GM18526 (cell line): ENCODE measurements around the gene SLC7A11.

Experiments used
- POLR2A ChIP-seq: IDR thresholded peaks from 3 replicates; pipeline ENCODE4 v1.6.1; 2011; ENCODE audit not compliant: insufficient read length; ENCODE audit errors: extremely low read depth

Gene SLC7A11

DNA sequence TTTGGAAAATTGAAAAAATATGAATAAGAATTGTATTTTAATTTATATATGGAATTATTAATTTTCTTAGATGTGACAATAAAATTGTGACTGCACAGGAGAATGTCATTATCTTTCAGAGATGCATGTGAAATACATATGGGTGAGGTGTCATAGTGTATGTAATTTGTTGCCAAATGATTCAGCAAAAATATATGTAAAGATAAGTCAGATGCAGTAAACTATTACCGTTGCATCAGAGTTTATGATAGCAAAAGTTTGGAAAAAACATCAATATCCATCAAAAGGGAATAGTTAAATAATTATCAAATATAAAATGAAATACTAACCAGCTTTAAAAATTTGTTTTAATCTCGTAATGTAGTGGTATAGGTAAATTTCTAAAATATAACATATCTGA, 10.4 kb upstream of the SLC7A11 start:
- TF ChIP-seq POLR2A, result no peak

DNA sequence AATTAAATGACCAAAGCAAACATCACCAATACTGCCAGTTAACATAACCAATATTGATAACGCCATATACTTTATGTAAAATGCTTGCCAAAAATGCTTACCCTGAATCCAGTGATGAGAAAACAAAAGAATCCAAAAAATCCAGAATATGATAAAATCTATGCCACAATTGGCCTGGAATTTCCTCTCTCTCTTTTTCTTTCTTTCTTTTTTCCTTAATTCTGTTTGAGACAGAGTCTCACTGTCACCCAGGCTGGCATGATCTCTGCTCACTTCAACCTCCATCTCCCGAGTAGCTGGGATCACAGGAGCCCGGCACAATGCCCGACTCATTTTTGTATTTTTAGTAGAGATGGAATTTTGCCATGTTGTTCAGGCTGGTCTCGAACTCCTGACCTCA, 9.8 kb upstream of the SLC7A11 start:
- no peak for TF ChIP-seq POLR2A

DNA sequence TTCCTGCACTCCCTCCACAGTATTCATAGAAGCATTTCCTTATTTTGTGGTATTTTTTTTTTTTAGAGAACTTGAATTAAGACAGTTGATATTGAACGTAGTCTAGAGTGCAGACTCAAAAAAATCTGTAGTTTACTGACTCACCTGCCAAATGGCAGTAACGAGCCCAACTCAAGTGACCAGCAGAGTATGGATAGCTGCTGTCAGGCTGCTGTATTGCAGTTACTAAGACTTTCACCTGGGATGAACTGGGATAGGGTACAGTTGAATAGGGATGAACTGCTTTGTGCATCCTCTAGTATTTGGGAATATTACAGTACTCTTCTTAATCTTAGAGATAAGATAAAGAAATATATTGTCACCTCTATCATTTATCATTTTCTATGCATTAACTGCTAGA, 7.0 kb upstream of the SLC7A11 start:
- TF ChIP-seq POLR2A, result no peak

DNA sequence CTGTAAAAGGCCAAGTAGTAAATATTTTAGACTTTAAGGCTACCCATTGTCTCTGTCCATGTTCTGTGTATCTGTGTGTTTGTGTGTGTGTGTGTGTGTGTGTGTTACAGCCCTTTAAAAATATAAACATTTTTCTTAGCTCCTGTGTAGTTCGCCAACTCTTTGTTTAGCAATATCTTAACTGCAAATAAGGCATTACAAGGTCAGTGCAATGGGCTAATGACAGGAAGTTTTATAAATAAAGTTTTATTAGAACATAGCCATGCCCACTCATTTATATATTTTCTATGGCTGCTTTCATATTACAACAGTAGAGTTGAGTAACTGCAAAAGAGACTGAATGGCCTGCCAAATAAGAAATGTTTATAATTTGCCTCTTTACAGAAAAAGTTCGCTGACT, 5.9 kb upstream of the SLC7A11 start:
- no peak for TF ChIP-seq POLR2A

DNA sequence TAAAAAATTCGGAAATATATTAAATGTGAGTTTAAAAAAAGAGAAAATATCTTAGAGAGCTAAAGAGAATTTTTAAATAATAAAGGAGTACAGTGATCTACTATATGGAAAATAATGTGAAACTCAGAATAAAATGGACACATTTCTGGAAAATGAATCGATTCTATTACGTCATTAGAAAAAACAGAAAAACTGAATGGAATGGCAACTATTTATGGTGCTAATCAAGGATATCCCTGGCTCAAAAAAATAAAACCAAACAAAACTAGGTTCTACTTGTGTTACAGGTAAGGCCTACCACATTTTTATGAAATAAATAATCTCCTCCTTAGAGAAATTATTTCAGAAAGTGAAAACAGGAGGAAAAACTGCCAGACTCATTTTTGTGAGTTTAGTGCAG, 5.5 kb upstream of the SLC7A11 start:
- no peak for TF ChIP-seq POLR2A

DNA sequence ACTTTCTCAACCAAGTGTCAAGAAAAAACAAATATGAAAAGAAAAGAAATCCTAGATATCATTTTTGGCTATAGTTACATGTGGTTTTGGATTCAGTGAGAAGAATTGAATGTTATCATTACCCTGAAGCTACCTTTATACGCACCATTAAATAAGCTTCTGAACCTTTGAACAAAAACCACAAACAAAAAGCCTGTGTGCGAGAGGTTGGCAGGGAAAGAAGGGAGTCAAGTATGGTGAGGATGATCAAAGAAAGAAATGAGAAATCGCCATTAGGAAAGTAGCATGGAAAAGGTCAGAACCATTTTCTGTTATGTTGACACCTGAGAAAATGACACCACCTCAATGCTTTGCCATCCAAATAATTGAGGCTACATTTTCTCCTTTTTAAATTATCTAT, 1.2 kb upstream of the SLC7A11 start:
- TF ChIP-seq POLR2A, result no peak

DNA sequence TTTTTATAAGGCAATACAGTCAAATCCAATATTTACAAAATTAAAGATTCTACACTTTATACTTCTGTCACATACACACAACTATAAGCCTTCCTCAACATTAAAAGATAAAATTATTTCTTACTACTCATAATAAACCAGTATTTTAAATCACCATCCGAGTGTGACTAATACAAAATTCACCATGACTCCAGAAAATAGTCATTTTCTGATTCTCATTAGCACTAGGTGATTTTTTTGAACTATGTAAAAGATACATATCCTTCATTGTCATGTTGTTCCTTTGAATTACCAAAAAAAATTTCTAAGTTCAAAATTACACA, 646 bp upstream of the SLC7A11 start:
- TF ChIP-seq POLR2A, result no peak

DNA sequence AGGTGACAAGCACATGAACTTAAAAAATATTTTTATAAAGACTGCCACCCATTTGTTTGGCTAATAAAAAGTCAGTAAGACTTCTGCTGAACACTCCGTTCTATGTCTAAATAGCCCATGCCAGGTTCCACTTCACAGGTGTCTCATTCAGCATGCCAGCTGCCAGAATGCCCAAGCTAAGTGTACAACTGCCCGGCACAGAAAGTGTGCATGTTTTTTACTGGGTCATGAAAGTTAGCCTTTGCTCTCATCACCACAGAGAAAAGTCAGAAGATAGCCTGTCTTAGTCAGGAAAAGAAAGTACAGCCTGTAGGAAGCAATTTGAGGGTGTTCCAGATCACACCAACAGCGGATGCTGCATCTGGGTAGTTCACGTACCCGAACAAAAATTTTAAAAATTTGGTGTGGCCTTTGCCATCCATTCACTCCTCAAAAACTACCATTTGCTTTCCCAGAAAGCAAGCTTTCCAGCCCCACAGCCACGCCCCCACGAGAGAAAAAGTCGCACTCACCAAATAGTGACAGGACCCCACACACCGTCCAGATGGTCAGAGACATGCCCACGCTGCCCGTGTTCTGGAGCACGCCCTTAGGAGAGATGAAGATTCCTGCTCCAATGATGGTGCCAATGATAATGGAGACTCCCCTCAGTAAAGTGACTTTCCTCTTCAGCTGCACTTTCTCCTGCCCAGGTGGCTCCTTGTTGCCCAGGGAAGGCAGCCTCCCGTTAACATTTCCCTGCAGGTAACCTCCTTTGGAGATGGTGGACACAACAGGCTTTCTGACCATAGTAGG, 671 bp downstream of the SLC7A11 start:
- no peak for TF ChIP-seq POLR2A

DNA sequence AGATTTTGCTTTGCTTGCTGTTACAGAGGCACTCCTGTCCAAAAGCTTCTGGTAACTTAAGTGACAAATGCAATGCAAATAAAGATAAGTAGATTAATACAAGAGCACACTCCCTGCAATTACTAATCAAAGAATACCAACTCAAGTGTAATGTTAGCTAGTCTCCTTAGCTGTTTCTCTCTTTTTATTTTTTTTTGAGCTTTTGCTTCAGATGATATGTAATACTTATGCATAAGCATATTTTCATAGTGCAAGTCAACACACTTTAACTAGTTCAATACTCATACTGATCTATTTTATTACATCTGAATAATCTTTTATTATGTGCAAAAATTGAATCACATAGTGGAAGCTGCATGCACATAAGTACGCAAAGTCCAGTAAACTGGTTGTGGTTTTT, 2.7 kb downstream of the SLC7A11 start:
- no peak for TF ChIP-seq POLR2A

DNA sequence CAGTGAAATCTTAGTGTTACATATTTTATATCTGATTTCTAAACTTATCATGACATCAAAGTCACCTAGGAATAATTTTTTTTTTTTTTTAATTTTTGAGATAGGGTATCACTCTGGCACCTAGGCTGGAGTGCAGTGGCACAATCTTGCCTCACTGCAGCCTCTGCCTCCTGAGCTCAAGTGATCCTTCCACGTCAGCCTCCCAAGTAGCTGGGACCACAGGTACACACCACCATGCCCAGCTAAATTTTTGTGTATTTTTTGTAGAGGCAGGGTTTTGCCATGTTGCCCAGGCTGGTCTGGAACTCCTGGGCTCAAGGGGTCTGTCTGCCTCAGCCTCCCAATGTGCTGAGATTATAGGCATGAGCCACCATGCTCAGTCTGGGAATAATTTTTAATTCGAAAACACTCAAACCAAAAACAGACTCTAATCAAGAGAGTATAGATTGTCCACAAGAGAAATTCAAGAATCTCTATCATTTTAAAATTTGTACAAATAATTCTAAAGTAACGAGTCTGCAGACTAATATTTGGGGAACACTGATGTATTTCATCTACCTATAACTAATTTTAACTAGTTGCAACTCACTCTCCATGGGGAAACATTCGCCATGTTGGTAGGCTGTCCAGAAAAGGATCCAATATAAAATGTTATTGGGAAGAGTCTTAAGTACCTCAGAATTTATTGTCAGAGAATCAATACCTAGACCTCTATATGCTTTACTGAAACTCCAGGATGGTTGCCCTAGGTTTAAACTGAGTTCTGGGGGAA, 3.4 kb downstream of the SLC7A11 start:
- TF ChIP-seq POLR2A, result no peak

DNA sequence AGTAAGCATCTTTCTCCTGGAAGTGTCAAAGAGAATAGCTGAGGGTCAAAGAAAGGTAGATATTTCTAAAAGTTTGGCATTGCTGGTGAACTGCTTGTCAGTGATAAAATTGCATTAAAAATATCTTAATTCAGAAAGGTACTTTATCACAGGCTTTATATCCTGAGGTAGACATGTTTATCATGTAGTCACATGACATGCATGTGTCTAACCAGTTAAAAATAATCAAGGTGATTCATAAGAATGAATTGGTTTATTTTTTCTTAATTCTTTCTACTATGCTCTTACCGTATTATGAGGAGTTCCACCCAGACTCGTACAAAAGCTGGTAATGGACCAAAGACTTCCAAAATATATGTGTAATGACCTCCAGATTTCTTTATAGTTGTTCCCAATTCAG, 6.1 kb downstream of the SLC7A11 start:
- TF ChIP-seq POLR2A, result no peak

DNA sequence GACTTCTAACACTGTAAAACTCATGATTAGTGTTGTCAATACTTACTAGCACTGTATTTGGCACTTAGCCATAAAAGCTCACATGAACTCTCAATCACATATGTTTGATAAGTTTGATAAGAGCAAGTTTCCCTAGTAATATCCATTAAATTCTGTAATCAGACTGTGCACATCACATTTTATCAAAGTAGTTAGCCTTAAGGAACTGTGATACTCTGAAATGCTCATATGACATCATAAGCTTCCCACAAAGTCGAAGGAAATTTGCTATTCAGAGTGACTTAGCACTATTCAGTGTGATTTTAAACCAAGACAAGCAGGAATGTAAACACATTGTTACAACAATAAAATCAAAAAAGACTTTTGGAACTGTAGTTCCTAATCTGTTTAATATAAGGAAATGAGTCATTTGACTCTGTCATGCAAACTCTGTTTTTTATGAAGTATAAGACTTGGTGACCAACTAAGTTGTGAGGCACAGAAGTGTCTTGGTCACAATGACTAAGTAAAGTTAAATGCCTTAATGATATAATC, 6.7 kb downstream of the SLC7A11 start:
- no peak for TF ChIP-seq POLR2A

DNA sequence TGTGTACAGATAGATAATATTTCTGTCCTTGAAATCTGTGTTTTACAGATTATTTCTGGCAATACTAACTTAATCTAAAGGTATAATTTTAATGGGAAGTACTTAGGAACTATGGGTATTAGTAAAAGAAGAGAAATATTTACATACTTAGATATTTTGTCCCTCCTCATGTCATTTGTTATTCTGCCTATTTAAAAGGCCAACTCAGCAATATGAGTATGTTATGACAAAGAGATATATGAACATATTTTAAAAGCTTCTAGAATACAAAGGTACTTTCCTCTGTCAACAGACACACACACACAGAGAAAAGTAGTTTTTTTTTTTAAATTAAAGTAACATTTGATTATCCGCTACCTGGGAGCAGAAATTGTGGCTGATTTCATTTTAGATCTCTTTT, 7.9 kb downstream of the SLC7A11 start:
- no peak for TF ChIP-seq POLR2A

DNA sequence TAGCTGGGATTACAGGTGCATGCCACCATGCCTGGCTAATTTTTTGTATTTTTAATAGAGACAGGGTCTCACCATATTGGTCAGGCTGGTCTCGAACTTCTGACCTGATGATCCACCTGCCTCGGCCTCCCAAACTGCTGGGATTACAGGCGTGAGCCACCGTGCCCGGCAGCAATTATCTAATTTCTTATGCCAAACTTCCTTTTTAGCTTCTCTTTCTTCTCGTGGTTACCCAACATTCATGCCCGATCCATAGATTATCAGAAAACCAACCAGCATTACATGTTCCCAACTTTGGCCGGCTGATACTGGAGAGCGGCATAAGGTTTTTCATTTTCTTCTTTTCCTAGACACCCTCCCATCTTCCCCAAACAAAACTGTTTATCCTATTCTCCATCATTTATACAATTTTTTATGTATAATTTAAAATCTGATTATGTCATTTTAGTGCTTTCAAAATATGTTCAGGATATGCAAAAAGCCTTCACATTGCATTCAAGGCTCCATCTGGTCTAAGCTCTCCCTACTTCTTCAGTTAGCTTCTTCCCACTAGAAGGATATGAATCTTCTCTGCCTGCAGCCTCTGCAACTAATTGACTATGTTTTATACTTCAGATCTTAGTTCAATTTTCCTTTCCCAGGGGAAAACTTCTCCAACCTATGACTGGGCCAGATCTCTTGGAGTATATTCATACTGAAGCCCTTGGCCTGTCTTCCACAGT, 8.7 kb downstream of the SLC7A11 start:
- TF ChIP-seq POLR2A, result no peak

DNA sequence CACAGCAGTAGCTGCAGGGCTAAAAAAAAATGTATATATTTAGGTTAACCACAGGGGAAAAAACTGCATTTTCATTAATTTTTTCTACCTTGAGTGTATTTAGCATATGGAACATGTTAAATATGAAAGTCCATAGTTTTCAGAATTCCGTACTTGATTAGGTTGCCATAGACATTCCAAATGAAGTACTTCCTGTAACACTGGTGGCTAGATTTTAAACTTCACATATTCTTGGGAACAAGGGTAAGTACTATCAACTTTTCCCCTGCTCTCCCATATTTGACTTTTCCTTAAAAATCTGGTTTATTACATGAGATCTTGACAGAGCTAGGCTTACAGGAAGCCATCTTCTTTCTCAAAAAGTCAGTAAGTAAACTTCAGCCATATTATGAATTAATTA, 9.8 kb downstream of the SLC7A11 start:
- no peak for TF ChIP-seq POLR2A

DNA sequence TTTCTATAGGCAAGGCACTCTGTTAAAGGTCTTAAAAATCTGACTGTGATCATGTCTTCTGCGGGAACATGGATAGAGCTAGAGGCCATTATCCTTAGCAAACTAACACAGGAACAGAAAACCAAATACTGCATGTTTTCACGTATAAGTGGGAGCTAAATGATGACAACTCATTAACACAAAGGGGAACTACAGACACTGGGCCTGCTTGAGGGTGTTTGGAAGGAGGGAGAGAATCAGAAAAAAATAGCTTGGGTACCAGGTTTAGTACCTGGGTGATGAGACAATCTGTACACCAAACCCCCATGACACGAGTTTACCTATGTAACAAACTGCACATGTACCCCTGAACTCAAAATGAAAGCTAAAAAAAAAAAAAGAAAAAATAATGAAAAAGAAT, 12.1 kb downstream of the SLC7A11 start:
- TF ChIP-seq POLR2A, result no peak

DNA sequence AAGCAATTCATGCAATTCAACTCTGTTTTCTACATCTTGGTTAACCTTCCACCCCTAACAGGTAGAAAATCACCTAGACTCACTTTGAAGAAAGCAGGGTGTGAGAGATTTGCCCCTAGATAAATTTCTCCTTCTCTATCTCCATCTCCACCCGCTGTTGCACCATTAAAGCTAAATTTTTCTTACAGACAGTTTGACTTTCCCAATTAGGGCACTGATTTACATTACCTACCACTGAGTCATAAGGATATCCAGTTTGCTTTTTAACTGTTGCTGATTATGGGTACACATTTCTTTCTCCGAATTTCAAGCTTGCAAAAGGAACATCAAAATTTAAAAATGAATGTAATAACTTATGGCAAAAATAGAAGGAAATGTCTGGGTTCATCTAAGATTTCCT, 13.0 kb downstream of the SLC7A11 start:
- no peak for TF ChIP-seq POLR2A

DNA sequence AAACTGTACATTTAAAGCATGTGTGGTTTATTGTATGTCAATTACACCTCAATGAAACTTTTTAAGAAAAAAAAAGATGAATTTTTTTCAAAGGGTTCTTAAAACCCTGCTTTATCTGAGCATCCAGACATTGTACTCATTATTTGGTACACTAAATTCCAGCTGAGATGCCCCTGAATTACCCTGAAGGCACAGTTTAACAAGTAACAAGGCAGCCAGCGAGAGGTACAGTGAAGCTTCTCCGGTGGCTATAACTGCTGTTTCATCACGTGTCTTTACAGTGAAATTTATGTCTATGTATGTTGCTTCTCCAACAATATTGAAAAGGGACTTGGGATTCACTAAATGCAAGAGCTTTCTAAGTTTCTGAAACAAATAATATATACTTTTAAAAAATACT, 15.8 kb downstream of the SLC7A11 start:
- no peak for TF ChIP-seq POLR2A
